GM19193 (cell line): Measurements from ENCODE around the gene CAVIN4.

Source experiments
- POLR2A ChIP-seq: IDR thresholded peaks from 4 replicates; pipeline ENCODE4 v1.6.1; 2011; ENCODE audit not compliant: insufficient read depth, insufficient read length; ENCODE audit errors: extremely low read depth

CAVIN4 gene, protein sequence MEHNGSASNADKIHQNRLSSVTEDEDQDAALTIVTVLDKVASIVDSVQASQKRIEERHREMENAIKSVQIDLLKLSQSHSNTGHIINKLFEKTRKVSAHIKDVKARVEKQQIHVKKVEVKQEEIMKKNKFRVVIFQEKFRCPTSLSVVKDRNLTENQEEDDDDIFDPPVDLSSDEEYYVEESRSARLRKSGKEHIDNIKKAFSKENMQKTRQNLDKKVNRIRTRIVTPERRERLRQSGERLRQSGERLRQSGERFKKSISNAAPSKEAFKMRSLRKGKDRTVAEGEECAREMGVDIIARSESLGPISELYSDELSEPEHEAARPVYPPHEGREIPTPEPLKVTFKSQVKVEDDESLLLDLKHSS

DNA sequence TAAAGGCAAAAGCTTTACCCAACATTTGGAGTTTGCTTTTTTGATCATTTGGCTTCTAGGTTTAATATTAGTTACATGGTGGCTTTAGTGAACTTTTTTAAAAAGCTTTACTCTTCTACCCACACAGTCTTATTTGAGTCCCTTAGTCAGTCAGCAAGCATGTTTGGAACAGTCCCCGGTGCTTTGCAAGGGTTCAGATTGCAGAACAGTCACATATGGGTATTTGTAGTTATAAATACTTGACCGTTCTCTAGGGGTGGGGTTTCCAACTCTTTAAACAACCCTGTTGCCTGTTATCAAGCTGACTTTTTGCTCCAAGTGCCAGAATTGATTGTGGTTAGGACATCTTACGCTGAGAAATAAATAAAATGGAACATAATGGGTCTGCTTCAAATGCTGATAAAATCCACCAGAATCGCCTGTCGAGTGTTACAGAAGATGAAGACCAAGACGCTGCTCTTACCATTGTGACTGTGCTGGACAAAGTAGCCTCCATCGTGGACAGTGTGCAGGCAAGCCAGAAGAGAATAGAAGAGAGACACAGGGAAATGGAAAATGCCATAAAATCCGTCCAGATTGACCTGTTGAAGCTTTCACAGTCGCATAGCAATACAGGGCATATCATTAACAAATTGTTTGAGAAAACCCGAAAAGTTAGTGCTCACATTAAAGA is at the start of gene CAVIN4:
CAVIN4 (plus strand) TSS at position 304 of the 673 bp plus-strand sequence; CDS start at position 369, 65 bp downstream.
- no peak for TF ChIP-seq POLR2A

DNA sequence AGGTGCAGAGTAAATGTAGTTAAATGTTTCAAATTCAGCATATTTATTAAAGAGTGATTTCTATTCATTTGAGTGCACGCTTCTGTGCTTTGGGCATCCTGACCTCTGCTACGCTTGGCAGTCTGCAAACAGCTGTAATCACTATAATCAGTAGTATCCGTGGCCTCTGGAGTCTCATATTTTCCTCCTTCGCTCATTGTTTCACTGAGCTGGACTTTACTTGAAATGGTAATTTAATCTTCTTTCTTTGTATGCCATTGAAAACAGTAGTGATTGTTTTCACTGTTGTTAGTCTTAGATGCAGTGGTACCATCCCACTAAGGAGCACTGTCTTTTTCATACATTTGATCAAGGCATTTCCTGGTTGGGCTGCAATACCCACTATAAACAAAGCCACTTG is 43.5 kb upstream of the CAVIN4 start:
- TF ChIP-seq POLR2A, result no peak

DNA sequence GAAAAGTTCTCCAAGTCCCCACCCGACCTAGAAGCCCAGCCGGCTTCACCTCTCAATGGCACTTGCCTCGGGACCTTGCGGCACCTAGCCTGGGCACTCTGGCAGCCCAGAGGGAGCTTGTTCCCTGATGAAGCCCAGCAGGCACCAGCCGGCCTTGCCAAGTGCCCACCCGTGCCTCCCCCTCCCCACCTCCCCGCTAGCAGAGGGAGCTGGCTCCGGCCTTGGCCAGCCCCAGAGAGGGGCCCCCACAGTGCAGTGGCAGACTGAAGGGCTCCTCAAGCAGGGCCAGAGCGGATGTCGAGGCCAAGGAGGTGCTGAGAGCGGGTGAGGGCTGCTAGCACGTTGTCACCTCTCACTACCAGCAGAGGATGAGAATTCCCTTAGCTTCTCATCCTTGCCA is 37.6 kb upstream of the CAVIN4 start:
- TF ChIP-seq POLR2A, result no peak

DNA sequence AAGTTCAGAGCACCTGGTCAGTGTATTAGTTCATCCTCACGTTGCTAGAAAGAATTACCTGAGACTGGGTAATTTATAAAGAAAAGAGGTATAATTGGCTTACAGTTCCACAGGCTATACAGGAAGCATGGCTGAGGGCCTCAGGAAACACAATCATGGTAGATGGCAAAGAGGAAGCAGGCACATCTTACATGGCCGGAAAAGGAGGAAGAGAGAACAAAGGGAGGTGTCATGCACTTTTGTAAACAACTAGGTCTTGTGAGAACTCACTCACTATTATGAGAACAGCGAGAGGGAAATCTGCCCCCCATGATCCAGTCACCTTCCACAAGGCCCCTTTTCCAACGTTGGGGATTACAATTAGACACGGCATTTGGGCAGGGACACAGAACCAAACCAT is 28.8 kb upstream of the CAVIN4 start:
- no peak for TF ChIP-seq POLR2A

DNA sequence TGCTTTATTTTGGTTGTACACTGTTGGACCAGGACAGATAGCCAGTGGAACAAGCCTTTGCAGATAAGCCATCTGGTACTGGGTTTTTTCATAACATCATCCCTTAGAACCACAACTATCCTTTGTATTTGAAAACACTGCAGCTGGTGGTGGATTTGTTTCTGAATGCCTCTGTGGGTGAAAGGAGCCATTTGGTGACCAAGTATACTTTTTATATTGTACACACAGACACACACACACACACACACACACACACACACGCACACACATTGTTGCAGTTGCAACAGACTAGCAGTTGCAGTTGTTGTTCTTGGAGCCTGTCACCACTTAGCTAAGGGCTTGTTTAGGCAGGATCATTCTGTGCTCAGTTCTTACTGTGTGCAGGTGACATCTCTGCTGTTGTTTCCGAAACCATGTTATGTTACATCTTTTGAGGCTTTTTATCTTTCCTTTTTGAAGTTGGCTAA is 22.9 kb upstream of the CAVIN4 start:
- no peak for TF ChIP-seq POLR2A

DNA sequence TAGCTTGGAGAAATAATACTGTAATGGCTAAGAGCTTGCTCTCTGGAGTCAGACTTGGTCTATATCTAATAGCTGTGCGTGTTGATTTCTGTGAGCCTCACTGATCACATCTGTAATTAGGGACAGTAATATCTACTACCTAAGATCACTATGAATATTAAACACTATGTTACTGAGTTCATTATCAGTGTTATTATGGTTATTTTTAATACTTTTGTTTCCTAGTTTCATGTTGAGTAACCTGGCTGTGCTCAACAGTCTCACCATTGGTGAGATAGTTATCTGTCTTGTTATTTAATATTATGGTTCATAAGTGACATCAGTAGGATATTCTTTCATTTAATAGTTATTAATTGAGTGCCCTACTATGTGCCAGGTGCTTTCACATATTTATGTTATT is 22.4 kb upstream of the CAVIN4 start:
- TF ChIP-seq POLR2A, result no peak

DNA sequence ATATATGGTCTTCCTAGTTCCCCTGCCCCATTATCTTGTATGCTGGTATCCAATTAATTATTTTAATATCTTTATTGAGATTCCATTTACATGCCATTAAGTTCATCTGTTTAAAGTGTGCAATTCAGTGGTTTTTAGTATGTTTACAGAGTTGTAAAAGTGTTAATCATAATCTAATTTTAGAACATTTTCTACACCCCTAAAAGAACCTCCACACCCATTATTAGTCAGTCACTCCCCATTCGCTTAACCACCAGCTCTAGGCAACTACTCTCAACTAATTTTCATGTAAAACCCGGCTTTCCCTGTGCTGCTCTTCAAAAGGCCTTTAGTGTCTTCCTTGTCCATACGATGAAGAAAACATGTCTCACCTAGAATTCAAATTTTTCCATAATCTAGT is 20.8 kb upstream of the CAVIN4 start:
- no peak for TF ChIP-seq POLR2A

DNA sequence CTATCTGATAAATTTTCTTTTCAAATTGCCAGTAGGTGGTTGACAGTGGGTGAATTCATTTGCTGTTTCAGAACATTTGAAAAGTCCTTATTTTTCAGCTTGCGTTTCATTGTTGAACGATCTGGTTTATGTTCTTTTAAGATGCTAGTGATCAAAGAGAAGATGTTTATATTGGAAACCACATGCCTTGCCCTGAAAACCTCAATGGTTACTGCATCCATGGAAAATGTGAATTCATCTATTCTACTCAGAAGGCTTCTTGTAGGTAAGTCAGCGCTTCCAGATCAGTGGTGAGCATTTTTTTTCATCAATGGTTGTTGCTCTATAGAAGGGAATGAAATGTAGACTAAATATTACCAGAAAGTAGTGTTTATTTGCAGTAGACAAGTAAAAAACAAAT is 16.6 kb upstream of the CAVIN4 start:
- no peak for TF ChIP-seq POLR2A

DNA sequence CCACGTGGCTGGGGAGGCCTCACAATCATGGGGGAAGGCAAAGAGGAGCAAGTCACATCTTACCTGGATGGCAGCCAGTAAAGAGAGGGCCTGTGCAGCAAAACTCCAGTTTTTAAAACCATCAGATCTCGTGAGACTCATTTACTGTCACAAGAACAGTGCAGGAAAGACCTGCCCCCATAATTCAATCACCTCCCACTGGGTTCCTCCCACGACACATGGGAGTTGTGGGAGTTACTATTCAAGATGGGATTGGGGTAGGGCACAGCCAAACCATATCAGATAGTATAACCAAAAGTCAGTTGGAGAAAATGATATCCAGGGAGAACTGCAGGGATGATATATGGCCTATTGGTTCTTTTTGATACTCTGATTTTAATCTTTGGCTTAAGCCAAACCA is 10.0 kb upstream of the CAVIN4 start:
- no peak for TF ChIP-seq POLR2A

DNA sequence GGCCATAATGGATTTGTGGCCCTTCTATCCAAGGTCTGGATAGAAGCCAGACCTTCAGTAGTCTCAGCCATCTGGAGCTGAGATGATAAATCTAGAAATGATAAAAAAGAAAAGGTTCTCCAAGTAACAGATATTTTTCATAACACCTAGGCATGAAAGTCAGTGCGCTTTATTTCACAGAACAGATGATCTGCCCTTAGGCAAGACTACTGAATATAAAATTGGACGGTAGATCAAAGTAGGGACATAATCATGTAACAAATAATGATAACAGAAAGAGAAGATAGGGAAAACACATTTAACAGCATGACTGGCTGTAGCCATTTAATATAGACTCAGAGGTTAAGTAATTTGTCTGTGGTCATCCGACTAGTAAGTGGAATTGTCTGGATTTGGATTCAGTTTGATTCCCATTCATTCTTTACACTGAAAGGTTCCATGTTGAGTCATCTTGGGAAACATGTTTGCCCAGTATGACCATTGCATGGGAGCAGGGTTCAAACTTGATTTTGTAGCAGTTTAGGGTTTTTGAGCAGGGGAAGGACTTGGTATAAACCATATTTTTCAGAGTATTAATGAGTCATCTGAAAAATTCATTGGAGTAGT is 4.1 kb upstream of the CAVIN4 start:
- no peak for TF ChIP-seq POLR2A

DNA sequence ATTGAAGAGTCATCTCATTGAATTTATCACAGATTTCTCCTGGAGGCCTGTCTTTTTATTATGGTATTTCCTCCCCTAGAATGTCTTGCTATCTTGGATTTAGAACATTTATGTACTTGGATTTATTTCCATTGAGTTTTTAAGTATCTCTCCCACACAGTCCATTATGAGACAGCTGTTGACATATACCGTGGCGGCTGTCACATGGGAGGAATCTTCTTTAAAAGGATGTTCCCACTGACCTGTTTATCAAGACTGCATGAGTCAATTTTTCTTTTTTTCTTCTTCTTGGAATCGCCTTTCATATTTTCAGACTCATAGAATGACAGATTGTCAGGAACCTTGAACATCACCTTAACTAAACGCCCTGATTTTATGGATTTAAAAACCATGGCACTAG is 2.9 kb upstream of the CAVIN4 start:
- no peak for TF ChIP-seq POLR2A

DNA sequence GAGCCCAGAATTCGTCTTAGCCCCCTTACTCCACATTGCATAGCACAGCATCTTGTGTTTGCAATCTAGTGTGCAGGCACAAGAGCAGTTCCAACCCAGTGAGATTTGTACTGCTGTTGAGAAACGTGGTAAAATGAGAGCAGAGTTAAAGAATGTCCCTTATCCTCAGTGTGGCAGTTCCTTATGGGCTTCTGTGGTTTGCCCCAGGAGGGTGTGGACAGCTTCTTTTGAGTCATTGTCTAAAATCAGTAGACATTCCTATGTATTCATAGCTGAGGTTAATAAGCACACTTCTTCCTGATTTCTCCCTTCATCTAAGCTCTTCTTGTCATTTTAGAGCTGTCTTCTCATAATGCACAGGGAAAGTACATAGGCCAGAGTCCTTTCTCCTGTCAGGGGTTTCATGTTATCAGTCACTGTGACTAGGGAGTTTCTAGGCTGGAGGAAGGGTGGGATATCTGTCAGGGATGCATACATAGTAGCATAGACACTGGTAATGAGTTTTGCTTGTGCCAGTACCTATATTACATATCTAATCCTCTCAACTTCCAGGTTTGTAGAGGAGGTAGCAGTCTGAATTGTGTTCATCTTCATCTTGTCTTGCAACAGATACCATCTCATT is 2.0 kb upstream of the CAVIN4 start:
- TF ChIP-seq POLR2A, result no peak

DNA sequence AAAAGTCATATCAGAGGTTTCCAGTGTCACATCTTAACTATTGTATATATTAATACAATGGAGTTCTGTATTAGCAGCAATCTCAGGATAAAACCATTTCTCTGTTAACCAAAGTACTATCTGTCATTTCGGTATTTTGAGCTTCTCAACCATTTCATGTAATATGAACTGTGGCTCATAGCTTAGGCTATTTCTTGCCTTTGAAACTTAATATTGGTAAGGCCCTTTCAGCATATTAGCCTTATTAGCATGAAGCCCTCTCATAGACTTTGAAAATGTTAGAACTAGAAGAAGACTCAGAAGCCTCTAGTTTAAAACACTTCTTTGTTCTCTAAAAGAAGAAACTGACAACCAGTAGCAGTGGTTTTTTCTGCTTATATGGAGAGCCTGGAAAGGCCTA is 731 bp downstream of the CAVIN4 start:
- TF ChIP-seq POLR2A, result no peak

DNA sequence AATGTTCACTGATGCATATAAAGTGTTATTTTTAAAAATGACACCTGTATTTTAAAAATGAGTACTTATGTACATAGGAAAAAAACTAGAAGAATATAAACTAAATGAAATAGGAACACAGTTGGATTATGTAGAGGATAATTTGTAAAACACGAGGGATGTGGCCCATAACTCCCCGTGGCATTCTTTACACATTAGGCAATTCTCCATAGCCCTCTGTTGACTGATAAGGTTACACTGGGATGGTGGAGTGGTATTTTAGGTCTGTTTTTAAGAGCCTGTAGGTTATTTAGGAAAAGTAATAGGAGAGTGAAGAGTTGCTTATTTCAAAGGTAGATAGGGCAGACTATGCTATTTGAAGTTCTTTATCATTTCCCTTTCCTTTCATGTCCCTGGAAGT is 1.8 kb downstream of the CAVIN4 start:
- no peak for TF ChIP-seq POLR2A

DNA sequence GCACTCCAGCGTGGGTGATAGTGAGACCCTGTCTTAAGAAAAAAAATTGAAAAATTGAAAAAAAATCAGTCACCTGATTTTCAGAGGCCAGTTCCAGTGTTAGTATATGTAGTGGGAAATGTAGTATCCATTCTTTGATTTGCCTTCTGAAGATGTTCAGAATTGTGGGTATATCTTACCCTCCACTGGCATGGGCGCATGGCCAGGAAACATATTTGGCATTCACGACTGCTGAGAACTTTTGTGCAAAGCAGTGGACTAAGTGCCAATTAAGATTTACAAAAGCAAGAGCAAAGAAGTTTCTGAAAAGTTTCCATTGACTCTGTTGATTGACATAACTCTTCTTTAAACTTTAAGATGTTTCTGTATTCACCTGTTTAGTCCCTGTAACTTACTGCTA is 2.4 kb downstream of the CAVIN4 start:
- no peak for TF ChIP-seq POLR2A
